Stimulated activated CD8-positive, alpha-beta memory T cell treated with anti-CD3 and anti-CD28 coated beads, Interleukin-7, amount 100 ng/mL, for 48 hours (primary cell): Measurements from ENCODE around the gene LTN1.
"Not testable (repeated sequence)": the region's sequence is repeated elsewhere in the genome, so short reads cannot be mapped to it uniquely, and the experiment has no call there.

Source experiments
- DNase-seq, 2 donors: peaks; one replicate each; pipeline ENCODE4 v3.0.0-alpha.2; 2020; ENCODE audit warnings: low read depth in 1 of 2; ENCODE audit errors: extremely low read depth in 1 of 2

The LTN1 gene

GRCh38 chr21:28992526-28993292 is at the start of gene LTN1:
LTN1 (minus strand) TSS chr21:28992877; CDS start chr21:28992805, 72 bp downstream.
- peak; percentile 97 to 99 for DNase-seq

DNA sequence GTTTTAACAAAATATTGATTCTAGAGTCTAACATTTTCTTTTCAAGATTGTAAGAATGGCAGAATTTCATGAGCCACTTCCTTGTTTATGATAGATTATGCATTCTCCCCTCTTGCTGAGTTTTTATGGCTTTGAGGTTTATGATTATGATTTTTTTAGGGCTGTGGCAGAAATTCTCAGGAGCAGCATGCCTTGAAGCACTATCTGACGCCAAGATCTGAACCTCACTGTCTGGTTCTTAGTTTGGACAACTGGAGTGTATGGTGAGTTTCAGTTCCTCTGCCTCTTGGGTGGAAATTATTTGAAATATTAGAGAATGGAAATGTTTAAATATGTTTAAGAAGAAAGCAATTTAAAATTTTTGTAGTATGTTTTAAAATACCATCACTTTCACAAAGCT is 42.0 kb upstream of the LTN1 start:
- no peak for DNase-seq

GRCh38 chr21:29033871-29034270 is 41.2 kb upstream of the LTN1 start:
- DNase-seq: no peak

DNA sequence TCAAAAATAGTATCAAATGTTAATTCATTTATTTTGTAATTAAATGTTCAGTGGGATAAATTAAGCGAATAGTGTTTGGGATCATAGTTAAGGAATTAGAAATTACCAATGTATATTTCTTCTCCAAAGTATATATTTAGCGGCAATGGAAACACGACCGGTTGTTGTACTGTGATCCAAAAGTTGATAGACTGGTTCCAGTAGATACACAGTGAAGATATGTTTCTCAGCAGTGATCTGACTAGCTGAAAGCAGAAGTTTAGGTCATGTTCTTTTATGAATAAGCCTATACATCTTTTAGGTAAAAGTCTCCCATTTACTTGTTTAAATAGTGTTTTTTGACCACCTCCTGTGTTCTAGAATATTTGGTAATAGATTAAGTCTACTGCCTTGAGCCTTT is 40.6 kb upstream of the LTN1 start:
- DNase-seq: no peak

DNA sequence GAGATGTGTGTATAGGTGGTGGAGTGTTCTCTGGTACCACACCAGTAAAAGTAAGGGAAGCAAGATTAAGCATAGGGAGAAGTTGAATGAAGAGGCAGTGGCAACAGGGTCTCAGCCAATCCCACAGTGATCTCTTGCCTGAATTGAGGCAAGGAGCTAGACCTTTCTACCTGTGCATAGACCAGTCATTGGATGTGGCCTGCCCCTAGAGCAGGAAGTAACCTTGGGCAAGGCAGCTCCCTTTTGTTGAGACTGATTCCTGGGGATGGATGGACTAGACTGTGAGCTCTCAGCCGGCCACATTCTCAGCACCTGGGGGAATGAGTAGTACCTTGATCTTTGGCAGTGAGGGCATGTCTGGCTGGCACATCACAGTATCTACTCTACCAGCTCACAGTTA is 38.2 kb upstream of the LTN1 start:
- no peak for DNase-seq

GRCh38 chr21:29029524-29029923 is 36.8 kb upstream of the LTN1 start:
- no peak for DNase-seq

DNA sequence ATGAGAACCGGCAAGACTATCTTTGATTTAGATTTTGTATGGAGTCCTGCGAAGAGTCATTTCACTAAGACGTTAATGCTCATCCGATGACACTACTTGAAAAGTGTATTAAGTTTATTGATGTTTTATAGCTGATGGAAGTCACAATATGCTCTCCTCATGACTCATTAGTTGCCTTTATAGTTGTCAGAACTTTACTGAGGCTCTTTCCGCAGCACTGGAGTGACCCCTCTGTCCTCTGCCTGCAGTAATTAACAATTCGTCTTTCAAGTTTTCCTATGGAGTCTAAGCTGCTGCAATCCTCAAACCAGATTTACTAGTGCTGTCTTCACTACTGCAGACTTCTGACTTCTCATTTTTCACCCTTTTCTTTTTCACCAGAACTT is 32.6 kb upstream of the LTN1 start:
- no peak for DNase-seq

GRCh38 chr21:29024474-29025327 is 32.0 kb upstream of the LTN1 start, which contains the start of gene USP16:
USP16 (plus strand) TSS chr21:29024668; CDS start chr21:29027914, 3,246 bp downstream.
- DNase-seq: peak; percentile 86 to 90

DNA sequence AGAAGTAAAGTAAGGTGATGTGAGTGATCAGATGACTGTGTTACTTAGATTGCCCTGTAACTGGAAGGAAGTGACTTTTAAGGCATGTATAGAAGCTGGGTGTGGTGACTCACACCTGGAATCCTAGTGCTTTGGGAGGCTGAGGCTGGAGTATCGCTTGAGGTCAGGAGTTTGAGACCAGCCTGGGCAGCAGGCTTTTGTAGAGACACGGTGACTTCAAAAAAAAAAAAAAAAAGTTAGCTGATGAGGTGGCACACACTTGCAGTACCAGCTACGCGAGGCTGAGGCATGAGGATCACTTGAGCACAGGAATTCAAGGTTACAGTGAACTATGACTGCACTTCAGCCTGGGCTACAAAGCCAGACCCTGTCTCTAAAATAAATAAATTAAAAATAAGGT is 29.5 kb upstream of the LTN1 start:
- no peak for DNase-seq

DNA sequence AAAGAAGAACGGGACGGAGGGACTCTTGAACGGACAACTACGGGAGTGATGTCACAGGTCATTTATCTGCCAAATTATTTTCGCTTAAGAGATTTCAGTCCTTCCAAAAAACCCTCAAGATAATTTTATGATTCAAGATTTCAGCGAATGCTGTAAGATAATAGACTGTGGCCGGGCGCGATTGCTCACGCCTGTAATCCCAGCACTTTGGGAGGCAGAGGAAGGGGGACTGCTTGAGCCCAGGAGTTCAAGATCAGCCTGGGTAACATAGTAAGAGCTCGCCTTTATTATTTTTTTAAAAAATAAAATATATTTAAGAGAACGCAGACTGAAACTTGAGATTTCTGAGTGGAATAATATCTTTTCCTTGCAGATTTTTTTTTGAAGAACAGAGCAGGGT is 25.9 kb upstream of the LTN1 start:
- no peak for DNase-seq

- no peak for DNase-seq
These were observed 25.1 kb upstream of the LTN1 start for GRCh38 chr21:29017639-29018237.

DNA sequence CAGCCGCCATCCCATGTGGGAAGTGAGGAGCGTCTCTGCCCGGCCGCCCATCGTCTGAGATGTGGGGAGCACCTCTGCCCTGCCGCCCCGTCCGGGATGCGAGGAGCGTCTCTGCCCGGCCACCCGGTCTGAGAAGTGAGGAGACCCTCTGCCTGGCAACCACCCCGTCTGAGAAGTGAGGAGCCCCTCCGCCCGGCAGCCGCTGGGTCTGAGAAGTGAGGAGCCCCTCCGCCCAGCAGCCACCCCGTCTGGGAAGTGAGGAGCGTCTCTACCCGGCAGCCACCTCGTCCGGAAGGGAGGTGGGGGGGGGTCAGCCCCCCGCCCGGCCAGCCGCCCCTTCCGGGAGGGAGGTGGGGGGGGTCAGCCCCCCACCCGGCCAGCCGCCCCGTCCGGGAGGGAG is 18.6 kb upstream of the LTN1 start:
- not testable (repeated sequence) for DNase-seq

GRCh38 chr21:29008367-29008766 is 15.7 kb upstream of the LTN1 start:
- DNase-seq: no peak

DNA sequence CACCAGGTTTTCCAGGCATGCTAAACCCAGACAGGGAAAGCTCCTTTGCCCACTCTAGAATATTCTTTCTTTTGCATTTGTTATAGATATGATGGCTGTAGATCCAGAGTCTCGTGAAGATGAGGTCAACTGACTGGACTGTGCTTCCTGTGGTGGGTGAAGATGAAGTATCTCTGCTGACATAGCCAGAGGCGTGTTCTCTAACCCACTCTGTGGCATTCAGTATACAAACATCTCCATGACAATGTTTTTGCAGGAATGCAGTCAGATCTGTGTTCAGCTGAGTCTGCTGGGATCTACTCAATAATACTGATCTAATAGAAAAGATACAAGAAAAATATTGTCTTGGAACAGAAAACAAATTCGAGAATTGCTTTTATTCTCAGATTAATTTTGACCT is 15.1 kb upstream of the LTN1 start:
- DNase-seq: no peak

GRCh38 chr21:29007135-29007534 is 14.5 kb upstream of the LTN1 start:
- no peak for DNase-seq

DNA sequence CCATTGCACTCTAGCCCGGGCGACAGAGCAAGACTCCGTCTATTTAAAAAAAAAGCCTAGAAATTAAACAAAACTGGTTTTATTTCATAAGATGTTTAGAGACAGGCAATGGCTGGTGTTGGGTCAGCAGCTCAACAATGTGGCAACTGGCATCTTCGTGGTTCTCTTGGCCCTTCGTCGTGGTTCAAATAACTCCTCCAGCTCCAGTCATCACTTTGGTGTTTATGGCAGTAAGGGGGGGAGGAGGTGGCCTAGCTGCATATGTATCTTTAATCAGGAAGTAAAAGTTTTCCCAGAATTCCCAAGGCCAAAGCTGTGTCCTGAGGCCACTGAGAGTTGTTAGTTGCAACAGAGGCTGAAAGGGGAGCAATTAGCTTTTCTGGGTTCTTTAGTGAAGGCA is 13.0 kb upstream of the LTN1 start:
- no peak for DNase-seq

GRCh38 chr21:29002442-29003144 is 9.9 kb upstream of the LTN1 start:
- DNase-seq: peak; percentile 79 to 92

- no peak for DNase-seq
These were observed 584 bp upstream of the LTN1 start for GRCh38 chr21:28993293-28993629.

DNA sequence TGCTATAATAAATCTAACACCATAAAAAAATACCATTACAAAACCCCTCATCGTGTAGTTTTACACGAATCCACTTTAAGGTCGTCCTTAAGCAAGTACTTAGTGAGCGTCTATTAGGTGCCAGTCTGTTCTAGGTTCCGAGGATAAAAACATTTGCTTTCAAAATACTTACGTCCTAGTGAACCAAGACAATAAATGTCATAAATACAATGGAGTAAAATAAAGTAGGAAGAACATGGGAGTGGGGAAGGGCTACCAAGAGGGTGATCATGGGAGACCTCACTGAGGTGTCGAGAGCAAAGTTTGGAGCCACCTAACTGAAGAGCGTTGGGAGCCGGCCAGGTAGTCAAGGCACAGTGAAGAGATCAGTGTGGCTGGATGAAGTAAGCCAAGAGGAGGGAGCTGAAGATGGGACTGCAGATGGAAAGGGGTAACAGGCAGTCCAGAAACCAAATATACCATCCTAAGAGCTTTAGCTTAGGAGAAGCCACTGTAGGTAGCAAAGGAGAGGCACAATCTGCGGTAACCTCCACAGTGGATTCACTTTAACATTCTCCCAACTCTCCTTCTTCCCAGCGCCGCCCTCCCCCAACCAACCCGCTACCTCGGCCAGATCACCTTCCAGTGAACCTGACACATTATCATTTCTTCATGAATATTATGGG is 684 bp downstream of the LTN1 start:
- DNase-seq: no peak

- DNase-seq: peak in 1 of 2 donors; percentile 44
These were observed 4.5 kb downstream of the LTN1 start for GRCh38 chr21:28988146-28988545.

- DNase-seq: no peak
These were observed 6.0 kb downstream of the LTN1 start for GRCh38 chr21:28986677-28987076.
